Vagina (tissue), 2 donors: Measurements from ENCODE around the gene SLC2A9. TPM values are rescaled to one million over a fixed set of nuclear protein-coding genes. Genes with fewer than 3 reads are reported as not detected.

Experiments used
- DNase-seq, 2 donors: peaks; one replicate each; pipeline ENCODE4 v3.0.0-alpha.2; 2017; ENCODE audit errors: extremely low spot score in 2 of 2
- H3K27ac ChIP-seq: fragments of 200-600 bp; sonication (generic); one replicate; pipeline ENCODE4 v1.5.1; 2019
- H3K27me3 ChIP-seq: fragments of 200-600 bp; sonication (generic); one replicate; pipeline ENCODE4 v1.5.1; 2019
- H3K36me3 ChIP-seq, 2 donors: fragments of 200-600 bp; sonication (generic); one replicate each; pipeline ENCODE4 v1.5.1; 2017 to 2019
- H3K4me1 ChIP-seq: fragments of 200-600 bp; sonication (generic); one replicate; pipeline ENCODE4 v1.5.1; 2019
- H3K4me3 ChIP-seq, 2 donors: fragments of 200-600 bp; sonication (generic); 1 replicate in 1 of 2; 2 replicates in 1 of 2; pipeline ENCODE4 v1.5.1; 2016 to 2019
- H3K9me3 ChIP-seq: fragments of 200-600 bp; sonication (generic); one replicate; pipeline ENCODE4 v1.5.1; 2019
- CTCF ChIP-seq, 3 experiments: fragments of 450-650 bp in 2 of 3; fragments of 200-600 bp in 1 of 3; sonication (generic) in 1 of 3; IDR thresholded peaks; one replicate each; pipeline ENCODE4 v1.5.1; 2017 to 2019; ENCODE audit warnings: antibody characterized with exemption in 3 of 3, mild to moderate bottlenecking in 2 of 3, moderate library complexity in 2 of 3
- POLR2A ChIP-seq, 2 donors: fragments of 450-650 bp; IDR thresholded peaks; one replicate each; pipeline ENCODE4 v1.6.1; 2017; ENCODE audit warnings: antibody characterized with exemption in 2 of 2, mild to moderate bottlenecking in 2 of 2, moderate library complexity in 2 of 2
- POLR2AphosphoS5 ChIP-seq, 2 donors: sonication (generic); formaldehyde crosslinking; IDR thresholded peaks; one replicate each; pipeline ENCODE4 v1.9.0; 2017; ENCODE audit warnings: antibody characterized with exemption in 2 of 2, mild to moderate bottlenecking in 2 of 2, low read depth in 1 of 2; ENCODE audit not compliant: insufficient read depth in 1 of 2
- intact Hi-C: fragments of 100-400 bp; cut with DNase I; formaldehyde crosslinking; loops from one replicate; pipeline ENCODE4 v1.15.1; 2023
- total RNA-seq: library from RNA; depleted of rRNA; stranded (reverse); fragments of >200 nt; gene quantifications from one replicate; pipeline ENCODE4 v1.2.3, GENCODE V29; 2016

SLC2A9 gene
- total RNA-seq, 1 donor from 2014 or later = 7.9 TPM

GRCh38 chr4:9971711-9972110 lies 49.6 kb downstream of the SLC2A9 start:
- intact Hi-C loops = no loop called here
- H3K36me3 ChIP-seq = no peaks in the 10 kb centered on the region
- no peak for DNase-seq
- no peak for TF ChIP-seq CTCF (IDR thresholded peaks at IDR 0.05)
- TF ChIP-seq POLR2AphosphoS5 (IDR thresholded peaks at IDR 0.05; ENCODE audit: insufficient read depth in 1 of 2, low read depth in 1 of 2) = no peak
- no peak for TF ChIP-seq POLR2A (IDR thresholded peaks at IDR 0.05)
- H3K9me3 ChIP-seq = no peaks in the 10 kb centered on the region
- no peaks in the 10 kb centered on the region for H3K27me3 ChIP-seq
- no peak overlapping the region for H3K27ac ChIP-seq
- H3K4me1 ChIP-seq = no peaks in the 10 kb centered on the region
- no peak overlapping the region for H3K4me3 ChIP-seq

- Histone ChIP-seq H3K27me3 (no peaks in the 10 kb centered on the region), H3K4me1 (no peaks in the 10 kb centered on the region), H3K27ac (no peak overlapping the region), H3K9me3 (no peaks in the 10 kb centered on the region), H3K36me3 (no peaks in the 10 kb centered on the region), H3K4me3 (no peak overlapping the region)
- intact Hi-C loops = no loop called here
- TF ChIP-seq POLR2AphosphoS5 (IDR thresholded peaks at IDR 0.05; ENCODE audit: insufficient read depth in 1 of 2, low read depth in 1 of 2) = no peak
- no peak for TF ChIP-seq POLR2A (IDR thresholded peaks at IDR 0.05)
- DNase-seq = peak in 1 of 2 donors; percentile 7
These were observed 50.8 kb downstream of the SLC2A9 start for GRCh38 chr4:9970399-9971011.

- no peak overlapping the region for H3K4me3 ChIP-seq
- H3K9me3 ChIP-seq = no peaks in the 10 kb centered on the region
- H3K27ac ChIP-seq = no peak overlapping the region
- TF ChIP-seq POLR2A (IDR thresholded peaks at IDR 0.05) (no peak), CTCF (IDR thresholded peaks at IDR 0.05) (no peak), POLR2AphosphoS5 (IDR thresholded peaks at IDR 0.05; ENCODE audit: insufficient read depth in 1 of 2, low read depth in 1 of 2) (no peak)
- no peaks in the 10 kb centered on the region for H3K27me3 ChIP-seq
- intact Hi-C loops = no loop called here
- no peaks in the 10 kb centered on the region for H3K36me3 ChIP-seq
- H3K4me1 ChIP-seq = no peaks in the 10 kb centered on the region
- peak; percentile 62 to 70 for DNase-seq
These were observed 51.5 kb downstream of the SLC2A9 start for GRCh38 chr4:9969526-9970398.

GRCh38 chr4:9968472-9968871 lies 52.8 kb downstream of the SLC2A9 start:
- no peaks in the 10 kb centered on the region for H3K36me3 ChIP-seq
- H3K4me1 ChIP-seq = no peaks in the 10 kb centered on the region
- no peak for DNase-seq
- no peak overlapping the region for H3K27ac ChIP-seq
- no peaks in the 10 kb centered on the region for H3K27me3 ChIP-seq
- no peak for TF ChIP-seq CTCF (IDR thresholded peaks at IDR 0.05)
- H3K9me3 ChIP-seq = no peaks in the 10 kb centered on the region
- no peak overlapping the region for H3K4me3 ChIP-seq
- intact Hi-C loops = no loop called here

- no peak overlapping the region for H3K27ac ChIP-seq
- no peaks in the 10 kb centered on the region for H3K27me3 ChIP-seq
- H3K4me1 ChIP-seq = no peaks in the 10 kb centered on the region
- DNase-seq = peak in 1 of 2 donors; percentile 25
- H3K4me3 ChIP-seq = no peak overlapping the region
- no peaks in the 10 kb centered on the region for H3K9me3 ChIP-seq
- TF ChIP-seq CTCF (IDR thresholded peaks at IDR 0.05) = no peak
- no peak for TF ChIP-seq POLR2A (IDR thresholded peaks at IDR 0.05)
- no peak for TF ChIP-seq POLR2AphosphoS5 (IDR thresholded peaks at IDR 0.05; ENCODE audit: insufficient read depth in 1 of 2, low read depth in 1 of 2)
- no peaks in the 10 kb centered on the region for H3K36me3 ChIP-seq
- intact Hi-C loops = no loop called here
These were observed 56.4 kb downstream of the SLC2A9 start for GRCh38 chr4:9964879-9965278.
